T-helper 2 cell (primary cell): Measurements from ENCODE around the gene UPK2.

Experiments used
- DNase-seq, 5 experiments: peaks; one replicate each; pipeline versions ENCODE4 v3.0.0 to v3.0.0-alpha.2; 2012 to 2022

Gene UPK2

DNA sequence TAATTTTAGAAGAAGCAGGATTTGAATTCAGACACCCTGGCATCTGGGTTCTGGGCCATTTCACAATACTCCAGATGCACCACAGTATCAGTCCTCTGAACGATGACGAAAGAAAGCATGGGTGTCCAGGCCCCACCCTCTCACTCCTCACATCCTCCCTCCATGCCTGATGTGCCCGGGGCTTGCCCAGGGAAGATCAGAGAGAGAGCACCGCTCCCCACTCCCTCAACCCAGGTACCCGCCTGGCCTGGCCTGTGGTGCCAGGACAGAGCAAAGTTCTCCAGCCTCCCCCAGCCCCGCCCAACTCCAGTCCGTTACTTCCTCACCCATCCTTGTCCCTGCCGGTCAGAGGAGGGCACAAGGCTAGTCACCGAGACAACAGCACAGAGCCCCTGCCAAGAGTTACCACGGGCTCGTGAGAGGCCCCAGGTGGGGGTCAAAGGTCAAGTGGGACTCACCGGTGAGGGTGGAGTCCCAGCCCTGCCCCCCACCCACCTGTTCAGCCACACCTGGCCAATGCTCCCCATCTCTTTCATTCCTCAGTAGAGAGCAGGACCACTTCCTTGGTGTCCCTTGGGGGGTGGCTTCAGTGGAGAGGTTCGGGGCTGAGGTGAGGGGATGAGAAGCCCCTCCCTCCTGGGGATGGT is 38.5 kb upstream of the UPK2 start:
- DNase-seq: peak in 4 of 5 experiments; percentile 41 to 77 (median 64)

DNA sequence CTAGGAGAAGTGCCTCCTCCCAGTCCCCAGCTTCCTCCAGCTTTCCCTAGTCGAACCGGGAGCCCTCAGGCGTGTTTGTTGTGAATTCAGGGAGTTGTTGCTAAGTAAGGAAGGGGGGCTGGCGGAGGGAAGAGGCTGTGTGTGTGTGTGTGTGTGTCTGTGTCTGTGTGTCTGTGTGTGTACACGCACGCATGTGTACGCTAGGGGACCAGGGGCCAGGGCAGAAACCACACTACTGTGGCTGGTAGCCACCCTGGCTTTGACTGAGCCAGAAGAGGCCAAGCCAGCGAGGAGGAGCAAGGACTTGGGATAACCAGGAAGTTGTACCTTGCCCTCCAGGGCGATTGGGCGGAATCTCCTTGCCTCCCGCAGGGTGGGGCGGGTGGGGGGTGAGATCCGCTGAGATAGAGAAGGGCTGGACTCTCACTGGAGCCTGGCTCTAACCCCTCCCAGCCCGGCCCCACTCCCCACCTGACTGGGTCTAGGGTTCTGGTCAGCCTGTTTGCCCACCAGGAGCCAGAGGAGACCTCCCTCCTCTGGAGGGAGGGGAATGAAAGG is 37.9 kb upstream of the UPK2 start:
- DNase-seq: peak in 2 of 5 experiments; percentile 42 to 68

DNA sequence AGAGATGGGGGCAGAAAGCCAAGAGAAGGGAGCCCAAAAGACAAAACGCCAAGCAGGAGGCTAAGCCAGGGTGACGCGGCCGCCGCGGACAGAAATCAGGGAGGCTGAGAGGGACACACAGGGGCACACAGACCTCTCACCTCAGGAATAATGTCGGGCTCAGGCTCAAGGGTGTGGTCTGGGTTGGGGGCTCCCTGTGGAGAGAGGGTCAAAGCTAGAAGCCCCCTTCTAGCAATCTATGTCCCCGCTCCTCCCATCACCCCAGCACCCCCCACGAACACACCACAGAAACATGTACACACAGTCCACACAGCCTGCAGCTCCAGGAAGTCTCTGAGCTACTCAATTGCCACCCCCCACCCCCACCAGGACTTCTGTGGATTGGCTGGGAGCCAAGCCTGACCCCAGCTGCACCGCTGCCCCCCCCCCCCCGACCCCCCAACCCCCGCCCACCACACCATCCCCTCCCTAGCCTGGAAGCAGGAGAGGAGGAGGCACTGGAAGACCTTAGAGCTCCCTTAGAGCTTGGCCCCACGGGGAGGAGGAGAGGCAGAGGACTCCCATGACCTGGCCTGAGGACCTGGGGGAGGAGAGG is 37.3 kb upstream of the UPK2 start:
- peak in 1 of 5 experiments; percentile 40 for DNase-seq

DNA sequence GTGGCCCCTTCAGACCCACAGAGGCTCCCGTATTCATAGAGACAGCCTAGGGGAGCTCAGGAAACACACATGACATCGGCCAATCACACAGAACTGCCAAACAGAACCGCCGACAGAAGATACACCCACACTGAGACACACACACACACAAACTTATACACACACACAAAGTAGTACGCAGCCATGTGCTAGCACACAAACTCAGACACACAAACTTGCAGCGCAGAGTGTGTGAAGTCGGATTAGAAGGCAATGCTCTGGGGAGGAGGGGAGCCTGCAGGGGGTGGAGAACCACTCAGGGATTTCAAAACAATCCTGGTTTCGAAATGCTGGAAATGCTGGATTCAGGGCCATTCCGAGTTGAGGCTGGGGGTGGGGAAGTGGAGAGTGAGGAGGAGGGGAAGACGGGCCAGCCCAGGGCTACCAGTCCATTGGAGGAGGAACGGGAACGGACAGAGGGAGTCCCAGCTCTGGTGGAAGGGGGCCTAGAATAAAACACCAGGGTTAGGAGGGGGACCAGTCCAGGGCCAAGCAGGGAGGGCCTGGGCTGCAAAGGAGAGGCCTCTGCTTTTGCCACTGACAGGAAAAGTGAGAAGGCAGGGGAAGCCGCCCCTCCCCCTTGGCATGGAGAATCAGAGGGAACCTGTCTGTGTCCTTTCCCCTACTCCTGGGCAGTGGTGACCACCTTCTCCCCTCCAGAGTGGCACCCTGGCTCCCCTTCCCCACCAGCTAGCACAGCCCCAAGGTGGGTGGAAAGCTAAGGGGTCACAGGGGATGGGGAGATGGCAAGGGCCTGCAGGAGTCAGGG is 34.8 kb upstream of the UPK2 start:
- DNase-seq: peak in 1 of 5 experiments; percentile 62

DNA sequence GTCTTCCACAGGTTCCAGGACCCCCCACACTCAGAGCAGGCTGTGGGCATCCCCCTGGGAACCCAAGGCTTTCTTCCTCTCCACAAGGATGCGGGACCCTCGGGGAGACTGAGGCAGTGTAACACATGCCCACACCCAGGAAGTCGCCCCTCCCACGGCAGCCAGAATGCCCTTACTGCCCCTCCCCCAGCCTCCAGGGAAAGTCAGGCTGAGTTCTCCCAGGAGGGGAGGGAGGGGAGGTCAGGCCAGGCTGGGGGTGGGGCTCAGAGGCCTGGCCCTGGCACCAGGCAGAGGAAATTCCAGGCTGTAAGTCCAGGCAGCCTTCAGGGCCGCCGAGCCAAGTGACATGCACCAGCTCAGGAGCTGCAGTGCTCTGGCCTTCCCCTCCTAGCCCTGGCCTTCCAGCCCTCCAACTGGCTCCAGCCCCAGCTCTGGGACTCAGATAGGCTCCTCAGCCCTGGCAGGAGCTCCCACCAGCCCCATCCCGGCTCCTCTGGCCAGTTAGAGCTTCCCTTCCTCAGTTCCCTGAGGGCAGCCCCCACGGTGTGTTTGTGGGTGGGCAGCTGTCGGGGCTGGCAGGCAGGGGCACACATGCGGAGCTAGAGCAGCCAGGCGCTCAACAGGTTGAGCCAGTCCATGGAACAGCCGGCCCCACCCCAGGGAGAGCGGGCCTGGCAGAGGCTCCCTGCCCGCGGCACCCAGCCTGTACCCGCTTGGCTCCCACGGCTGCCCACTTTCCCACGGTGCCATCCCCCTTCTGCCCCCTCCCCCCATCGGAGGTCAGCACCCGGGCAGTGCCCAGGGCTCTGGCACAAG is 34.0 kb upstream of the UPK2 start:
- no peak for DNase-seq

DNA sequence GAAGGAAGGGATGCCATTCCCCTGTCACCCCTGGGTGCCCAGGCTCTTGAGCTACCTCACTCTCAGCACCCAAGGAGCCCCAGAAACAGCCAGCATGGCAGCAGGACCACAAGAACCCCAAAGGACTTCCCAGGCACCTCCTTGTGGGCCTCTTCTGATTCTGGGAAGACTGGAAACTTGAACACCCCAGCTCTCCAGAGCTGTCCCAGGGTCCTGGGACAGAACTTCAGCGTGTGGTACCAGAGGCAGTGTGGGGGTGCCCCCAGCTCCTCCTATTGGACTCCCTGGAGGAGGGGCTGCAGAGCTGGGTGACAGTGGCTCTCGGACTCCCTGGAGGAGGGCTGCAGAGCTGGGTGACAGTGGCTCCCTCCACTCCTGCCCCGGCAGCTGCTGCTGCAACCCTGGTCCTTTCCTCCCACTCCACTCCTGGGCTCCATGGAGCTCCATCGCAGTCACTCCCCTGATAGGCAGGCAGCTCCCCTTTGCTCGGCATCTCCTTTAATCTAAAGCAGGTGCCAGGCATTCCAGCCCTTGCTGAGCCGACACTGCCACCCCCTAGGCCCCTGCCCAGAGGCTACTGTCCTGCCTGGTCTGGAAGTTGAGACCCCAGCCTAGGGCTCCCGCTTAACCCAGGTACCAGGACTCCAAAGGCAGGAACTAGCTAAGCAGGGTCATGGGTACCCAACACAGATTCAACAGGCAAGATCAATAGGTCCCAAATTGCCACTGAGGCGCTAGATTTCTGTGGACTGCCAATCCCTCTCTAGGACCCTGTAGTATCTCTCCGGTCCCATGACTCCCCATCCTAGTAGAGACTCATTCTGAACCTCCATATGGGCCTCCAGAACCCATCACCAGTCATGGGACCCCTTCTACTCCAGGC is 33.1 kb upstream of the UPK2 start:
- no peak for DNase-seq

DNA sequence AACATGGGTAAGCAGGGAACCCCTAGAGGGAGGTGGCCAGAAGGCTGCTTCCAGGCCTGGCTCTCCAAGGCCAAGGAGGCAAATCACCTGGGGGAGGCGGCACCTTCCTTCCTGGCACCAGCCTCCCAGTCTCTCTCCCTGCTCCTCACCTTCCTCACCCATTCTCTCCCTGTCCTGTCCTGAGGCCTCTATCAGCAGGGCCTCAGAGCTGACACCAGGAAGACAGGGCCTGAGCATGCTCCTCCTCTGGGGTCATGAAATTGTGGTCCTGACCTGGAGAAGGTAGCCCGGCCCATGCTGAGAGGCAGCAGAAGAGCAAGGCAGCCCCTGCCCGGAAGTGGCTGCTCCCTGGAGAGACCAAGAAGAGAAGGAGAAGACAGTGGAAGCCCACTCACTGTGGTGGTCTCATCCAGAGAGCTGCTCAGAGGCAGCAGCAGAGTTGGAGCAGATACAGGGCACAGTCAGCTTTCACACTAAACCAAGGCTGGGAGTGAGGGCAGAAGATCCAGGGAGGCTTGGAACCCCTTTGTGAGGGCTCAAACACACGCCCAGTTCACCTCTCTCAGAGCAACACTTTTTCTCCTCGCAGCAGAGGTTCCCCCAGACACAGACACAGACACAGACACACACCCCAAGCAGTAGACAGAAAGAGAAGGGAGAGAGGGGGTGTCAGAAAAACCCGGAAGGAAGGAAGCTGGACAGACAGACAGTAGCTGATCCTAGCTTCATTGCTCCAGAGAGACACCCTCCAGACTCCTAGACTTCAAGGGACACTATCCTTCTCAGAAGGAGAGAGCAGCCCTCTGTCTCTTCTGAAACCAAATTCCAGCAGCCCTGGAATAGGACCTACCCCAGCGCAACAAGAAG is 32.1 kb upstream of the UPK2 start:
- peak in 1 of 5 experiments; percentile 74 for DNase-seq

DNA sequence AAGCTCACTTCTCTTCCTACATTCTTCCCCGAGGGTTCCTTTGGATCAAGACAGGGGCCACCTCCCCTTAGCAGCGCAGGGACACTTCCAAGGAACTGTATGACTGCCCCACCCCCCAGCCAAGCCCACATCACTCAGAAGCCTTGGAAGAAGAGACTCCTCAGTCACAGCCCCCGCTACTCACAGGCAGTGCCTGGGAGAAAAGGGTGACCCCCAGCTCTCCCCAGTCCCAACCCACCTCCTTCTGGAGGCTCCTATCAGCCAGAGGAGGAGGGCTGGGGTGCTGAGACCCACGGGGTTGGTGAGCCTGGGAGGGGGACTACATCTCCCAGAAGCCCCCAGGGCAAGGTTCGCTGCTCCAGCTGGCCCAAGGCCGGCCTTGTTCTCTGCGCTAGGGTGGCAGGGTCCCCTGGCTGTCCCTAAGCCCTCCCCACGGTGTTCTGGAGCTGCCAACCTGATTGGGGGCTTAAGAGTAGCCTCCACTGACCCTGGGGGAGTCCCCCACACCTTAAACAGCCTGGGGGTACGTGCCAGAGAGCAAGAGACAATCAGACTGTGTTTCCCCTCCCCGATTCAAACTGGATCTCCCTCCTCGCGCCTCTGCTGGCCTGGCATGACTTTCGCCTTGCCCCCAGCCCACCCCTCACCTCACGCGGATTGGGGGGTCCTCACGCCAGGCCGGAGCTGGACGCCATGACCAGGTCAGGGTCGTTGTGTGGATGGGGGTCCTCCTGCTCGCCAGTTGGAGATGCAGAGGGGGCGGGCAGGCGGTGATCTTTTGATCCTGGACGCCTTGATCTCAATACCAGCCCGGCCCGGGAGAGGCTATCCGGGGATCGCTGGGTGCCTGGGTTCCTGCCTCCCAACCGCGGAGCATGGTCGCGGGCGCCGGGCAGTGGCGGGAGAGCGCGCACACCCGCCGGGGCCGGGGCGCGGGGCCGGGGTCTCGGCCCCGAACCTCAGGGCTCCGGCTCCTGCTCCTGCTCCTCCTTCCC is 31.2 kb upstream of the UPK2 start:
- peak in 3 of 5 experiments; percentile 49 to 68 (median 50) for DNase-seq

DNA sequence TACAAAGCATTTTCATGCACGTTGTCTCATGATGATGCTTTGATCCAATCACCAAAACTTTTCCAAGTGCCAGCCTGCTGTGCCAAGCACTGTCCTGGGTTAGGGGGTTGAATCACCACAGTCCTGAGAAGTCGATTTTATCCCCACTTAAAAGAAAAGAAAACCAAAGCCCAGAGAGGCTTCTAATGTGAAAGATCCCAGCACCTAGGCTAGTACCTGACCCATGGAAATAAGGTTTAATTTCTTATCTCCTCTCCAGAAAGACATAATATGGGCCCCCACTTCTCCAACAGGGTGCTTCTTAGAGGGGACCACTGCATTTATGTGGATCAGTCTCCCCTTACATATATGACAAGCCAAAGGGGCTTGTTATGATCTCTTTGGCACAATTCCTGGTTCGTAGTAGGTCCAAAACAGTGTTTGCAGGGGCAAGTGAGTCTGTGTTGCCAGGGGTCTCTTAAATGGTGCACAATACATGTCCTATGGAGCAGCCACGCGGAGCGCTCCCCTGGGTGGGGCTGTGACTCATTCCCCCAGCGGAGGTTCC is 28.5 kb upstream of the UPK2 start:
- DNase-seq: no peak

DNA sequence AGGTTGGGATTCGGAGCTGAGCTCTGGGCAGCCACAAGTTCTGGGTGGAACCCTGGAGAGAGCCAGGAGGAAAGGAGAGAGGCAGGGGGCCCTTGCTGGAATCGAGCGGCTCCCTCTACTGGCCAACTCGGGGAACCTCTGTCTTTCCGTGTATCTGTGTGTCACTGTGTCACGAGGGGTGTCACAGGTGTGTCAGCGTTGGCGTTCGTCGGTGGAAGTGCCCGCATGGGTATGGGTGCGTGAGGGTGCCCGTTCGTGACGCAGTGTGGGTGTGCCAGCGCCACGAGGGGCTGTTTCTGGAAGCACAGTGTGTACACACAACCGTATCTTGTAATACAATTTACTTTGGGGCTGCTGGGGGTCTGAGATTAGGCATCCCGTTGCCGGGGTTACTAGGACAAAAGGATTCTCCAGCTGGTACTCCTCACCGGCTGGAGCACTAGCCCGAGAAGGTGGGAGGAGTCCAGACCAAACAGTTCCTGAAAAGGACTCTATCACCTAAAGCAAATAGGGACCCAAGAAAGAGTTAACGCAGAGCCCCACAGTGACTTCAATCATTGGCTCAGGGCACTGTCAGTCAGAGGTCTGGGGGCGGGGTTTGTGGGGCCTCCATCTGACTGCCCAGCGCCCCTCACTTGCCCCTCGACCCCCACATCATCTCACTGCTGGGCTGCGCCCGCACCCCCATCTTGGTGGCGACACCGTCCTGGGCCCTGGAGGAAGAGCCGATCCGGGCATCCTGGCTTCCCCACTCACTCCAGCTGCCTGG is 27.8 kb upstream of the UPK2 start:
- DNase-seq: peak; percentile 87 to 97 (median 94)

DNA sequence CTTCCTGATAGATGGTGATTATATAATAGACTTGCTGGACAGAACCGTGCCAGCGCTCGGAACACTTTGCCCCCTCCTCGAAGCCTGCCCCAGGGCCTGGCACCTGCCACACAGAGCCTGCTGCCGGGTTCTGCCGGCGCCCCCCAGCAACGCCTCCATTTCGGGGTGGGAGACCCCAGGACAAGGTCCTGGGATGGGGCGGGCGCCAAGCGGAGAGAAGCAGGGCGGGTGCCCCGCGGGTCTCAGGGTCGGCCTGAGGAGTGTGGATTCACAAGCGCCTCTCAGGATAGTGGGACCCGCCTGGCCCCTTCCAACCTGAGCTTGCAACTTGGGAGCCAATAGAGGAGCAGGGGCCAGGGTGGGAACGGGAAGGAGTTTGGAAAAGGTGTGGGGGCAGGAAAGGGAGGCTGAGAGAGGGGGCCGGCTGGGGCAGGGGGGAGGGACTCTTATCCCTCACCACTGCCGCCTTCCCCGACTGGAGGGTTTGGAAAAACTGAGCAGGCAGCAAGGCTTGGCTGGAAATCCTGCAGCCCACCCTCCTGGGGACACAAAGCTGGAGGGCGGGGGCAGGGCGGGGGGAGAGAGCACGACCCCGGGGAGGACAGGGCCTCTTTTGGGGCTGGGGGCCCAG is 27.1 kb upstream of the UPK2 start:
- DNase-seq: peak in 2 of 5 experiments; percentile 34 to 44

DNA sequence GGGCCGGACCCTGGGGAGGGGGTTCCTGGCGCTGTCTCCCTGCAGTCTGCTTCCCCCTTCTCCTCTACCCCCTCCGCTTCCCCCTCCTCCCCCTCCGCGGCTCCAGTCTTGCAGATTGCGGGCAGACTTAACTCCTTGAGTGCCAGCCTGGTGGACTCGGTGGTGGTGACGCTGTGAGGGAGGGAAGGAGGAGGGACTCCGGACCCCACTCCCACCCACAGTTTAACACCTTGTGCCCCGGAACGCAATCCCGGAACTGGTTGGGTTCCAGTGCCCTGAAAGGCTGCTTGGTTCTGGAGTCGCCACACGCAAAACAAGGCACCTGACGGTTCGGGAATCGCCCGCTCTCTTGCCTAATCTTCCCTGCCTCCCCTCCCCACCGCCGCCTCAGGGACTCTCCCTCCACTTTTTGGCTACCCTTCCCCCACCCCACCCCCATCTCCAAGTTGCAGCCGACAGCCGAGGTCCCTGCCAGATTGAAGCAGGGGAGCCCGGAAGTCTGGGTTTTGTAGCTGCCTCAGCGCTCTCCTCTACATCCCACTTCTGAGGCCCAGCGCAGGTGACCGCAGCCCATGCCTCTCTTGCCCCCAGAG is 26.5 kb upstream of the UPK2 start:
- DNase-seq: peak; percentile 53 to 92 (median 77)

DNA sequence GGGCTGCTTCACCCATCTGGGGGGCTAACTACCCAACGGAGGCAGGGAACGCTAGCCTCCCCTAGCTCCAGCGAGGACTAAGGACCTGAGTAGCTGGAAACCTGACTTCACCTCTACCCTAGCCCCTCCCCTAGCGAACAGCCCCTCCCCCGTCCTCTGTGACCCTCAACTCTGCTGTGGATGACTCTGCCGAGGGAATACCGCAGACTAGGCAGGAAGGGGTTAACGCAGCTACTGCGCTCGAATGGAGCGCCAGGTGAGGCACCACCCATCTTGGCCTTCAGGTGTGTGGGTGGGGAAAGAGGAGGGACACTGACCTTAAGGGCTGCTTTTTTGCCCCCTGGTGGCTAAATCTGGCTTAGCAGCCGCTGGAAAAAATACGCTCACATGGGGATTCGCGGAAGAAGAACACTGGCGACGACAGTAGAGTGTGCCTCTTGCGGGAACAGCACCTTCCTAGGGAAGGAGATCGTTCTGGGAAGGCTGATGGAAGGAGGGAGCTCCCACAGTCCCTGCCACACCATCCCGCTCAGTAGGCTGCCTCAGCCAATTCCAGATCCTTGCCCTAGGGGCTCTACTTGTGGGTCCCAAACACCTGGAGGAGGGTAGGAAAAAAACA is 25.9 kb upstream of the UPK2 start:
- DNase-seq: peak; percentile 66 to 86 (median 80)

DNA sequence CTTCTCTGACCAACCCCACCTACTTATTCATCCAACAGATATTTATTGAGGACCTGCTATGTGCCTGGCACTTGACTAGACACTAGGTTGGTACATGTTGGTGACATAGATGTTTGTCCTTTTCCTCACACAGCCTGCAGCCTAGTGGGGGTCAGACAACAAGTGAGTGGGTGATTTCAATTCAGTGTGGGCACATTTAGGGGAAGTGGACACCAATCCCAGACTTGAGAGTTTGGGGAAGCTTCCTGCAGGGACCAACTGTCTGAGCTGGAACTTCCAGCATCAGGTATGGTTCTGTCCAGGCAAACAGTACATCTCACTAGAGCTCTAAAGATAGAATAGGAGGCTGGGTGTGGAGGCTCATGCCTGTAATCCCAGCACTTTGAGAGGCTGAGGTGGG is 24.5 kb upstream of the UPK2 start:
- DNase-seq: no peak

DNA sequence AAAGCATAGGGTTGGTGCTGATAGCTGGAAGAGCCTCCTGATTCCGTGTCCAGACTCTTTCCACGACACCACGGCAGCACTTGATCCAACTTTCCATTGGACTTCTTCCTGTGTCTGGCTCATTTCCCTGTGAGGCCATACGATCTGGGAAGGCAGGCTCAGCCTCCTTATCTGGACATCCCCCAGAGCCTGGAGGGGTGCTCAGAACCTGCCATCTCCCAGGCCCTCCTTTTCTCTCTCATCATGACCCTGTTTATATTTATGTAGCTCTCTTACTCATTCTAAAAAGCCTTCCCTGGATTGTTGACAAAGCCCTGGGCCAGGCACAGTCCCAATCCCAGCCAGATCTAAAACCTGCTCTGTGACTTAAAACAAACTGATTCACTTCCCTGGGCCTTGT is 22.6 kb upstream of the UPK2 start:
- no peak for DNase-seq

DNA sequence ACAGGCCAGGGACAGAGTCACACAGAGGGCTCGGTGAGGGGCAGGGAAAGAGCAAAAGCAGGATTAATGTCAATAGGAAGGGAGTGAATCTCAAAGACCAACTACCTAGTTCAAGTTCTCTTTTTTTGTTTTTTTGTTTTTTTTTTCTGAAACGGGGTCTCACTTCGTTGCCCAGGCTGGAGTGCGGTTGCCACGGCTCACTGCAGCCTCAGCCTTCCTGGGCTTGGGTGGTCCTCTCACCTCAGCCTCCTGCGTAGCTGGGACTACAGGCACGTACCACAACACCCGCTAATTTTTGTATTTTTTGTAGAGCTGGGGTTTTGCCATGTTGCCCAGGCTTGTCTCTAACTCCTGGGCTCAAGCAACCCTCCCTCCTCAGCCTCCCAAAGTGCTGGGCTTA is 20.7 kb upstream of the UPK2 start:
- no peak for DNase-seq
